HepG2 (cell line): ENCODE data around the gene ZNF563. TPM values are rescaled to one million over a fixed set of nuclear protein-coding genes. Genes with fewer than 3 reads are reported as not detected.
A peak's percentile ranks its signal among the peaks of the same experiment; 100 is the strongest.

Source experiments
- ARNT ChIP-seq: fragments of 450-650 bp; IDR thresholded peaks from 2 replicates; pipeline ENCODE4 v1.6.1; 2017
- ATF5 ChIP-seq: sonication (generic); formaldehyde crosslinking; IDR thresholded peaks from 2 replicates; pipeline ENCODE4 v1.4.0; 2020; ENCODE audit warnings: mild to moderate bottlenecking, low read depth, missing genetic modification reagents
- HOXA3 ChIP-seq: sonication (generic); formaldehyde crosslinking; IDR thresholded peaks from 2 replicates; pipeline ENCODE4 v1.5.0; 2020; ENCODE audit warnings: missing genetic modification reagents
- MXI1 ChIP-seq: IDR thresholded peaks from 3 replicates; pipeline ENCODE4 v1.6.1; 2012; ENCODE audit warnings: low read depth, low read length, inconsistent platforms, borderline replicate concordance
- NCOR1 ChIP-seq: fragments of 200-600 bp; sonication (generic); IDR thresholded peaks from 2 replicates; pipeline ENCODE4 v1.7.0; 2017; ENCODE audit warnings: antibody characterized with exemption, low read length, borderline replicate concordance
- NFATC3 ChIP-seq: sonication (generic); formaldehyde crosslinking; IDR thresholded peaks from 2 replicates; pipeline ENCODE4 v1.5.1; 2020; ENCODE audit warnings: mild to moderate bottlenecking, missing genetic modification reagents
- PAXIP1 ChIP-seq: sonication (generic); formaldehyde crosslinking; conservative IDR thresholded peaks from 2 replicates; pipeline ENCODE4 v1.4.0; 2020; ENCODE audit warnings: mild to moderate bottlenecking, missing genetic modification reagents, moderate library complexity
- POGK ChIP-seq: sonication (generic); formaldehyde crosslinking; conservative IDR thresholded peaks from 2 replicates; pipeline ENCODE4 v1.8.0; 2022; ENCODE audit warnings: mild to moderate bottlenecking, moderate library complexity, missing genetic modification reagents
- POLR2AphosphoS2 ChIP-seq: IDR thresholded peaks from 2 replicates; pipeline ENCODE4 v1.6.1; 2011; ENCODE audit warnings: low read depth, low read length, improper control_type of control experiment
- SIN3A ChIP-seq: IDR thresholded peaks from 2 replicates; pipeline ENCODE4 v1.6.1; 2011; ENCODE audit warnings: low read depth, mild to moderate bottlenecking, control low read depth, low read length, borderline replicate concordance
- TCF7L2 ChIP-seq: IDR thresholded peaks from 2 replicates; pipeline ENCODE4 v1.6.1; 2011; ENCODE audit warnings: mild to moderate bottlenecking, low read depth, low read length, moderate library complexity
- TOE1 ChIP-seq: sonication (generic); formaldehyde crosslinking; IDR thresholded peaks from 2 replicates; pipeline ENCODE4 v1.4.0; 2020; ENCODE audit warnings: mild to moderate bottlenecking, missing genetic modification reagents
- ZBTB37 ChIP-seq: sonication (generic); formaldehyde crosslinking; IDR thresholded peaks from 2 replicates; pipeline ENCODE4 v1.4.0; 2020; ENCODE audit warnings: mild to moderate bottlenecking, missing genetic modification reagents
- ZC3H13 ChIP-seq: sonication (generic); formaldehyde crosslinking; IDR thresholded peaks from 2 replicates; pipeline ENCODE4 v1.8.1; 2023; ENCODE audit warnings: mild to moderate bottlenecking, missing genetic modification reagents, moderate library complexity
- ZNF101 ChIP-seq: sonication (generic); formaldehyde crosslinking; IDR thresholded peaks from 2 replicates; pipeline ENCODE4 v1.4.0; 2020; ENCODE audit warnings: mild to moderate bottlenecking, low read depth, missing genetic modification reagents, borderline replicate concordance
- ZNF280B ChIP-seq: sonication (generic); formaldehyde crosslinking; IDR thresholded peaks from 2 replicates; pipeline ENCODE4 v1.5.0; 2020; ENCODE audit warnings: missing genetic modification reagents, mild to moderate bottlenecking, borderline replicate concordance
- ZNF282 ChIP-seq: fragments of 450-650 bp; IDR thresholded peaks from 2 replicates; pipeline ENCODE4 v1.6.1; 2018; ENCODE audit not compliant: partially characterized antibody
- ZNF383 ChIP-seq: sonication (generic); formaldehyde crosslinking; IDR thresholded peaks from 2 replicates; pipeline ENCODE4 v1.4.0; 2020; ENCODE audit warnings: missing genetic modification reagents, mild to moderate bottlenecking, borderline replicate concordance
- ZNF691 ChIP-seq: sonication (generic); formaldehyde crosslinking; IDR thresholded peaks from 2 replicates; pipeline ENCODE4 v1.4.0; 2020; ENCODE audit warnings: missing genetic modification reagents, low read depth, mild to moderate bottlenecking, borderline replicate concordance
- polyA plus RNA-seq, 8 experiments: library from polyadenylated mRNA; depleted of rRNA in 3 of 8; stranded (reverse) in 7 of 8; unstranded in 1 of 8; fragments of >200 nt; fragmentation: Illumina TruSeq in 4 of 8; extraction: Trizol in 4 of 8; gene quantifications; 2 replicates each; pipeline versions ENCODE4 v1.2.1 to v1.2.3, GENCODE V29; 2011 to 2016; ENCODE audit warnings: low read depth in 4 of 8, missing spikeins in 1 of 8, mixed read lengths in 1 of 8; ENCODE audit not compliant: insufficient read depth in 1 of 8
- total RNA-seq, 5 experiments: library from RNA; depleted of rRNA; stranded (reverse); fragments of >200 nt; fragmentation: Illumina TruSeq; extraction: Trizol; gene quantifications; 2 replicates each; pipeline ENCODE4 v1.2.3, GENCODE V29; 2016; ENCODE audit warnings: low read depth in 1 of 5

ZNF563 gene
- total and polyA plus RNA-seq, 2 of the 13 experiments (the other 11 are each of a cell fraction or from before 2014, with no cell fraction given), result 7.5 to 19.5 TPM

GRCh38 chr19:12330340-12330739 lies 3.1 kb downstream of the ZNF563 start (continued):
- TF ChIP-seq ZNF101 (CRISPR knock-in tag) (no peak), TOE1 (CRISPR knock-in tag) (no peak), ATF5 (no peak), POGK (no peak; the same call in 1 of the 2 replicates), ZNF280B (CRISPR knock-in tag) (no peak), ZNF282 (no peak), ZNF691 (no peak), ZC3H13 (CRISPR knock-in tag) (no peak), PAXIP1 (CRISPR knock-in tag) (peak; percentile 61), ZBTB37 (CRISPR knock-in tag) (peak; percentile 44; the same call in 1 of the 2 replicates), SIN3A (no peak), TCF7L2 (peak; percentile 66; the same call in 1 of the 2 replicates), NFATC3 (no peak), HOXA3 (CRISPR knock-in tag) (no peak), POLR2AphosphoS2 (no peak), ZNF383 (no peak), MXI1 (no peak), ARNT (no peak), NCOR1 (peak; percentile 81; the same call in 1 of the 2 replicates)
